Sigmoid colon (tissue), 7 donors: ENCODE results near the gene MRPL37. TPM values are rescaled to one million over a fixed set of nuclear protein-coding genes. Genes with fewer than 3 reads are reported as not detected.
"Not testable (repeated sequence)": the region's sequence is repeated elsewhere in the genome, so short reads cannot be mapped to it uniquely, and the experiment has no call there.

Source experiments
- DNase-seq: peaks from one replicate; pipeline ENCODE4 v3.0.0-alpha.2; 2019
- H3K27ac ChIP-seq, 4 donors: fragments of 200-600 bp; sonication (generic); one replicate each; pipeline ENCODE4 v1.5.1; 2016 to 2019; ENCODE audit warnings: mild to moderate bottlenecking in 1 of 4
- H3K27me3 ChIP-seq, 3 donors: fragments of 200-600 bp; sonication (generic); one replicate each; pipeline ENCODE4 v1.5.1; 2019; ENCODE audit warnings: mild to moderate bottlenecking in 1 of 3
- H3K36me3 ChIP-seq, 4 donors: fragments of 200-600 bp; sonication (generic); one replicate each; pipeline ENCODE4 v1.5.1; 2016 to 2019
- H3K4me1 ChIP-seq, 4 donors: fragments of 200-600 bp; sonication (generic); one replicate each; pipeline ENCODE4 v1.5.1; 2017 to 2019
- H3K4me3 ChIP-seq, 4 donors: fragments of 200-600 bp; sonication (generic); one replicate each; pipeline ENCODE4 v1.5.1; 2017 to 2019; ENCODE audit warnings: mild to moderate bottlenecking in 2 of 4, moderate library complexity in 1 of 4
- H3K9me3 ChIP-seq, 4 donors: fragments of 200-600 bp in 3 of 4; sonication (generic) in 3 of 4; one replicate each; pipeline versions ENCODE4 v1.5.1 to v1.6.1; 2013 to 2019
- EP300 ChIP-seq, 4 donors: sonication (generic); formaldehyde crosslinking; IDR thresholded peaks; one replicate each; pipeline ENCODE4 v1.6.1; 2017; ENCODE audit warnings: antibody characterized with exemption in 4 of 4
- POLR2A ChIP-seq, 2 donors: fragments of 450-650 bp; IDR thresholded peaks; one replicate each; pipeline ENCODE4 v1.6.1; 2016; ENCODE audit warnings: antibody characterized with exemption in 2 of 2, mild to moderate bottlenecking in 2 of 2, moderate library complexity in 2 of 2
- POLR2AphosphoS5 ChIP-seq, 4 donors: sonication (generic); formaldehyde crosslinking; IDR thresholded peaks; one replicate each; pipeline ENCODE4 v1.6.1; 2017; ENCODE audit warnings: antibody characterized with exemption in 4 of 4
- WGBS, 2 donors: extraction: QIAGEN DNeasy Blood & Tissue Kit; methylation state at CpG; one replicate each; pipeline ENCODE4 v1.1.7; 2013; 5-methylcytosine and 5-hydroxymethylcytosine counted together
- intact Hi-C: fragments of 100-400 bp; cut with DNase I; formaldehyde crosslinking; loops from one replicate; pipeline ENCODE4 v1.15.1; 2023
- polyA plus RNA-seq, 3 donors: library from polyadenylated mRNA; stranded (reverse); fragments of 200-250 nt; gene quantifications; one replicate each; pipeline ENCODE4 v1.2.3, GENCODE V29; 2013
- total RNA-seq, 4 donors: library from RNA; depleted of rRNA; stranded (reverse); fragments of >200 nt; gene quantifications; one replicate each; pipeline ENCODE4 v1.1.0, GENCODE V29; 2016
- TF ChIP-seq, protein P1 (sequence below), 4 experiments: fragments of 450-650 bp in 3 of 4; fragments of 200-600 bp in 1 of 4; IDR thresholded peaks; one replicate each; pipeline ENCODE4 v1.5.1; 2016 to 2019; ENCODE audit warnings: antibody characterized with exemption in 4 of 4, mild to moderate bottlenecking in 3 of 4, moderate library complexity in 2 of 4
- donor health status: healthy with polysubstance abuse.
- donor health status: Bipolar disorder and iron deficiency.
- donor health status: healthy.

The MRPL37 gene
- total and polyA plus RNA-seq, 7 donors: 40.7 to 80.2 (median 59.2) TPM

DNA sequence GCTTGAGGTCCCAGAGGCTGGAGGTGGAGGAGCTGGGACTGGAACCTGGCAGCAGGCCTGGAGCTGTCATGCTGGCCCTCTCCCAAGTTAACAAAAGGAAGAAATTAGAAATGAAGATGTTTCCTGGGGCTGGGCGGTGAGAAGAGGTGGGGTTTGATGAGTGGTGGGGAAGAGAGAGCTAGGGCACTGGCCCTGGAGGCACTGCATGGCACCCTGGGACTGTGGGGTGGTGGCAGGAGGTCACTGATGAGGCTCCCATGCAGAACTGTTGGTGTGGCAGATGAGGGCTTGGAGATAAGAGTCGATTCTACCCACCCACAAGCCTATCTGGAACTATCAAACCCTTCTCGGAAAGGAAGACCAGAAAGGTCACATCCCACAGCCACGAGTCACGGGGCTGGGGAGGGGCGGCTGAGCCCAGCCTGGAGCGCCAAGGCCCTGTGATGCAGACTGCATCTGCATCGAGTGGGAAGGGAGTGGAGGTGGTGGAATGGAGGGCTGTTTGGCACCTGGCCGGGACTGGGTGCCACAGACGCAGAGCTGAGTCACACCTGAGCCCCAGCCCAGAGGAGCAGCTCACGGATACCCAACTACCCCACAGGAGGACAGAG lies 29.4 kb downstream of the MRPL37 start:
- Histone ChIP-seq H3K9me3 (no peaks in the 10 kb centered on the region), H3K4me3 (no peak overlapping the region), H3K27ac (peak overlapping the region in 2 of 4 donors; percentile 36 to 46), H3K36me3 (peaks cover 0 to 24% (median 3%) of the 10 kb centered on the region in 4 donors), H3K27me3 (no peaks in the 10 kb centered on the region), H3K4me1 (peaks cover 0 to 31% (median 22%) of the 10 kb centered on the region in 4 donors)
- TF ChIP-seq EP300 (IDR thresholded peaks at IDR 0.05) (no peak), POLR2AphosphoS5 (IDR thresholded peaks at IDR 0.05) (no peak)
- TF ChIP-seq, protein P1, sequence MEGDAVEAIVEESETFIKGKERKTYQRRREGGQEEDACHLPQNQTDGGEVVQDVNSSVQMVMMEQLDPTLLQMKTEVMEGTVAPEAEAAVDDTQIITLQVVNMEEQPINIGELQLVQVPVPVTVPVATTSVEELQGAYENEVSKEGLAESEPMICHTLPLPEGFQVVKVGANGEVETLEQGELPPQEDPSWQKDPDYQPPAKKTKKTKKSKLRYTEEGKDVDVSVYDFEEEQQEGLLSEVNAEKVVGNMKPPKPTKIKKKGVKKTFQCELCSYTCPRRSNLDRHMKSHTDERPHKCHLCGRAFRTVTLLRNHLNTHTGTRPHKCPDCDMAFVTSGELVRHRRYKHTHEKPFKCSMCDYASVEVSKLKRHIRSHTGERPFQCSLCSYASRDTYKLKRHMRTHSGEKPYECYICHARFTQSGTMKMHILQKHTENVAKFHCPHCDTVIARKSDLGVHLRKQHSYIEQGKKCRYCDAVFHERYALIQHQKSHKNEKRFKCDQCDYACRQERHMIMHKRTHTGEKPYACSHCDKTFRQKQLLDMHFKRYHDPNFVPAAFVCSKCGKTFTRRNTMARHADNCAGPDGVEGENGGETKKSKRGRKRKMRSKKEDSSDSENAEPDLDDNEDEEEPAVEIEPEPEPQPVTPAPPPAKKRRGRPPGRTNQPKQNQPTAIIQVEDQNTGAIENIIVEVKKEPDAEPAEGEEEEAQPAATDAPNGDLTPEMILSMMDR (IDR thresholded peaks at IDR 0.05): no peak
- 59 to 66% methylated on average over 11 of the region's 11 CpGs for WGBS, 2 donors
- intact Hi-C loops: no loop called here
- DNase-seq: no peak

DNA sequence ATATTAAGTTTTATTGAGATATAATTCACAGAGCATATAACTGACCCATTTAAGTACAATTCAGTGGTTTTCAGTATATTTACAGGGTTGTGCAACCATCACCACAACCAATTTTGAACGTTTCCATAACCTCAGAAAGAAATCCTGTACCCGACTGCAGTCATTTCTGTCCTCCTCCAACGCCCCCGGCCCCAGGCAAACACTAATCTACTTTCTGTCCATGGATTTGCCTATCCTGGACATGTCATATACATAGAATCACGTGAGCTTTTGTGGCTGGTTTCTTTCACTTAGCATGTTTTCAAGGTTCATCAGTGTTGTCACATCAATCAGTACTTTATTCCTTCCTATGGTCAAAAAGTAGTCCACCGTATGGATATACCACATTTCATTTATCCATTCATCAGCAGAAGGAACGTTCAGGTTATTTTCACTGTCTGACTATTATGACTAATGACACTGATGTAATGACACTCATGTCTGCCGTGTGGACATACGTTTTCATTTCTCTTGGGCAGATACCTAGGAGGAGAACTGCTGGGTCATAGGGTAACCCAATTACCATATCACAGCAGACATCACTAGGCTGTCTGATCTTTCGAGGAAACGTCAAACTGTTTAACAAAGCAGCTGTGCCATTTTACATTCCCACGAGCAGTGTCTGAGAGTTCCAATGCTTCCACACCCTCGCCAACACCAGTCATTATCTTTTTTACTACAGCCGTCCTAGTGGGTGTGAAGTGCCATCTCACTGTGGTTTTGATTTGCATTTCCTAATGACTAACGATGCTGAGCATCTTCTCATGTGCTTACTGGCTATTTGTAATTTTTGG lies 30.8 kb downstream of the MRPL37 start:
- Histone ChIP-seq H3K9me3 (no peaks in the 10 kb centered on the region), H3K4me3 (no peak overlapping the region), H3K4me1 (peaks cover 0 to 31% (median 22%) of the 10 kb centered on the region in 4 donors), H3K27me3 (no peaks in the 10 kb centered on the region), H3K27ac (no peak overlapping the region), H3K36me3 (peaks cover 0 to 20% (median 1%) of the 10 kb centered on the region in 4 donors)
- WGBS, 2 donors: 71 to 80% methylated on average over 15 of the region's 15 CpGs
- DNase-seq: no peak
- TF ChIP-seq EP300 (IDR thresholded peaks at IDR 0.05): no peak
- TF ChIP-seq POLR2A (IDR thresholded peaks at IDR 0.05): no peak
- TF ChIP-seq POLR2AphosphoS5 (IDR thresholded peaks at IDR 0.05): no peak
- TF ChIP-seq, protein P1 (IDR thresholded peaks at IDR 0.05): no peak
- intact Hi-C loops: no loop called here

- H3K27me3 ChIP-seq, H3K4me3 ChIP-seq, DNase-seq, intact Hi-C loops, H3K27ac ChIP-seq, H3K9me3 ChIP-seq: not testable (repeated sequence)
- Histone ChIP-seq H3K4me1 (peaks cover 0 to 18% (median 12%) of the 10 kb centered on the region in 4 donors), H3K36me3 (peaks cover 0 to 31% (median 7%) of the 10 kb centered on the region in 4 donors)
- WGBS, 2 donors: 96 to 97% methylated on average over 33 of the region's 33 CpGs
Measured at GRCh38 chr1:54233196-54233595, 33.2 kb downstream of the MRPL37 start.

DNA sequence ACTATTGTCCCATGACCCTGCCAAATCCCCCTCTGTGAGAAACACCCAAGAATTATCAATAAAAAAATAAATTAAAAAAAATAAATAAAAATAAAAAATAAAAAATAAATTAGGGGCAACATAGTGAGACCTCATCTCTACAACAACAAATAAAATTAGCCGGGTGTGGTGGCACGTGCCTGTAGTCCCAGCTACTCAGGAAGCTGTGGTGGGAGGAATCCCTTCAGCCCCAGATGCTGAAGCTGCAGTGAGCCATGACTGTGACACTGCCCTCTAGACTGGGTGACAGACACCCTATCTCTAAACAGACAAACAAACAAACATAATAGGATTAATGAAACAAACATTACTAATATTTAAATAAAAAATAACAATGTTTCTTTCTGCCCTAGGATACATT lies 34.3 kb downstream of the MRPL37 start:
- WGBS, 2 donors: 70 to 92% methylated on average over 2 of the region's 2 CpGs
- H3K36me3 ChIP-seq: peaks cover 0 to 39% (median 9%) of the 10 kb centered on the region in 4 donors
- H3K4me3 ChIP-seq: no peak overlapping the region
- H3K9me3 ChIP-seq: no peaks in the 10 kb centered on the region
- peaks cover 0 to 9% (median 4%) of the 10 kb centered on the region in 4 donors for H3K4me1 ChIP-seq
- H3K27me3 ChIP-seq: no peaks in the 10 kb centered on the region
- intact Hi-C loops: no loop called here
- no peak overlapping the region for H3K27ac ChIP-seq
- TF ChIP-seq EP300 (IDR thresholded peaks at IDR 0.05) (no peak), POLR2A (IDR thresholded peaks at IDR 0.05) (no peak), POLR2AphosphoS5 (IDR thresholded peaks at IDR 0.05) (no peak)
- TF ChIP-seq, protein P1 (IDR thresholded peaks at IDR 0.05): no peak
- no peak for DNase-seq

- H3K36me3 ChIP-seq: peaks cover 0 to 61% (median 19%) of the 10 kb centered on the region in 4 donors
- no peak overlapping the region for H3K4me3 ChIP-seq
- 91 to 96% methylated on average over 10 of the region's 10 CpGs for WGBS, 2 donors
- no peak for DNase-seq
- H3K4me1 ChIP-seq: peaks cover 0 to 8% (median 4%) of the 10 kb centered on the region in 4 donors
- TF ChIP-seq EP300 (IDR thresholded peaks at IDR 0.05): no peak
- no peak for TF ChIP-seq POLR2AphosphoS5 (IDR thresholded peaks at IDR 0.05)
- TF ChIP-seq POLR2A (IDR thresholded peaks at IDR 0.05): no peak
- TF ChIP-seq, protein P1 (IDR thresholded peaks at IDR 0.05): no peak
- no peaks in the 10 kb centered on the region for H3K9me3 ChIP-seq
- H3K27me3 ChIP-seq: no peaks in the 10 kb centered on the region
- no peak overlapping the region for H3K27ac ChIP-seq
- intact Hi-C loops: no loop called here
Measured at GRCh38 chr1:54237586-54237985, 37.6 kb downstream of the MRPL37 start.
